GM18498 (cell line): ENCODE measurements around the gene KDM4C.
"Not testable (repeated sequence)": the region's sequence is repeated elsewhere in the genome, so short reads cannot be mapped to it uniquely, and the experiment has no call there.

Experiments used
- ATAC-seq: cut with Tn5 transposase; IDR thresholded peaks from one replicate; pipeline ENCODE4 v1.9.1; 2021; ENCODE audit warnings: mild to moderate bottlenecking, moderate library complexity; ENCODE audit not compliant: unreplicated experiment

The KDM4C gene

DNA sequence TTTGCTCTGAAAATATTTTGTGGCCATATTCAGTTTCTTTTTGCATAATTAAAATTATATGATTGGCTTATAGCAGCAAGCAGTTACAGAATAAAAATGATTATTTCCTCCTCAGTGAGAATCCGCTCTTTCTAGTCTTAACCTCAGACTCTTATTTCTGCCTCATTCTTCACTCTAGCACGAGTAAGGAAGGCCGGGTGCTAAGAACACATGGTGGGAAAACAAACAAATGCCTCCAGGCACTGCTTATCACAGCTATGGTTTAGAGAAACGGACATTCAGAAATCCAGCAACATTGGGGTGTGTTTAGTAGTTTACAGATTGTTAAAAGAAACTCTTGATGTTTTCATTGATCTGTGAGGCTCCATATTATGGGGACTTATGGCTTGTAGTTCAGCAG is 168.7 kb downstream of the KDM4C start:
- no peak for ATAC-seq

DNA sequence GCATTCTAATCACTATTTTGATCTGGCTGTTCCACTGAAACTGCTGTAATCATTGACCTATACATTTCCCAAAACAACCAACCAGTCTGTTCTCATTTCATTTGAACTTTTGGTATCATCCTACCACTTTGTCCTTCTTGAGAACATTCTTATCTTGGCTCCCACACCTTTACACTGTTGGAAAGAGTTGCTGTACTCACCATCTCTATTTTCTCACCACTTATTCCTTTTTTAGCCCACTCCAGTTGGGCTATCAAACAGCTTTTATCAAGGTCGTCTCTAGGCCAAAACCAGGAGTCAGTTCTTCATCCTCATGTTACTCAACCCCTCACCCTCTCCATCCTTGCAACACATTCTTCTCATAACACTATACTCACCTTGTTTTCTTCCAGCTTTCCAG is 170.1 kb downstream of the KDM4C start:
- ATAC-seq = no peak

DNA sequence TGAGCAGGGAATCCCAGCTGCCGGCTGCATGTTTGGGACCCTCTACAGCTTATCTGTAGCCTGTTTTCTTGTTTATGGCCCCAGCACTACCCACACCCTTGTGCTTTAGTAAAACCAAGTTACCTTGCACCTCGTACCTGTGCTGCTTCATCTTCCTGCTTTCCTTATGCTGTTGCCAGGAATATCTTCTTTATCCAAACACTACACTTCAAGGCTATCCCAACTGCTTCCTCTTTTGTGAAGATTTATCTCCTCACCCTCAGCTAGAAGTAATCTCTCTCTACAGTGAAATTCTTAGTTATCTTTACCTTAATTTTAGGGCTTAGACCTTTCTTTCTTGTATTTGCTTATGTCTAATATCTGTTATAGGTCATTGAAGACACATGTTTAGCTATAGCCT is 171.1 kb downstream of the KDM4C start:
- no peak for ATAC-seq

DNA sequence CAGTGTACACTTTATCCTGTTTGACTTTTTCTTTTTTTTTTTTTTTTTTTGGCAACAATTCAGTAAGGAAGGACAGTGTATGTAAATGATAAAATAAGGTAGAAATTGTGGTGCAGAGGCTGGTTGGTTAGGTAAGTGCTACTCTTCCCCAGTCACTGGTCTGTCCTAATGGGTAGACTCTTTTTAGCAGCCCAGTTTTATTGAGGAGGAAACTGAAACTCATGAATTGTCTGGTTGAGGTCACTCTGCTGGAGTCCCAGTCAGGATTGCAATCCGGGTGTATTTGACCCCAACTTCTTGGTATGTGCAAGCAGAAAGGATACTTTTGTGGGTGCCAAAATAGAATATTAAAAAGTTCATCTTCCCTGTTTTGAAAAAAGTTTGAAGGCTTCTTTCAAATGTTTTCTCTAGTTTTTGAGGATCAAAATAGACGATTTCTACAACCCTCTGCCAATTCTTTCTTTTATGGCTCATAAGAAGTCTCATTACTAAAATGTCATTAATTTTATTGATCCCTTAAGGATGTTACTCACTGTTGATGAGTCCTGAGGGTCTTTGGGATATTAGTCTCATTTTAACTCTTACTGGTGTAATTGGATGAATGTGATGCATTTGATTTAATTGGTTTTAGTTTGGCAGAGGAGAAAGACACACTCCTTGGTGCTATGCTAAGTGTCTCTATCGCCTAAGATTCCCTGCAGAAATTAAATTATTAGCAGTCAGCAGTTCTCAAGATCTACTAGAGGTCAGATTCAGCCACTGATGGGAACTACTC is 171.9 kb downstream of the KDM4C start:
- no peak for ATAC-seq

DNA sequence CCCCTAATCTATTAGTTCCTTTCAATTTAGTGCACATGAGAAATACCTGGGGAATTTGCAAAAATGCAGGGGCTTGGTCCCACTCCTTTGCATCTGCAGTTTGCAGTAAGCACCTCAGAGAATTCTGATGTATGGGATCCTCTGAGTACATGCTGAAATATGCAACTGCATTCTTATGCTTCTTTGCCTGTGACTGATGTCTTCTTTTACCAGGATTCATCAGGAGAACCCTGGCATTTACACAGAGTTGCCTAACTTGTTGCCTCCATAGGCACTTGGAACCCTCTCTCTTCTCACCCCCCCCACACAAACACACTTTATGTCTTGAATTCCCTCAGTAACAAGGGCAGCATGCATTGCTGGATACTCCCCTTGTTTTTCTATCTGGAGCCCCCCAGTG is 173.1 kb downstream of the KDM4C start:
- ATAC-seq = no peak

DNA sequence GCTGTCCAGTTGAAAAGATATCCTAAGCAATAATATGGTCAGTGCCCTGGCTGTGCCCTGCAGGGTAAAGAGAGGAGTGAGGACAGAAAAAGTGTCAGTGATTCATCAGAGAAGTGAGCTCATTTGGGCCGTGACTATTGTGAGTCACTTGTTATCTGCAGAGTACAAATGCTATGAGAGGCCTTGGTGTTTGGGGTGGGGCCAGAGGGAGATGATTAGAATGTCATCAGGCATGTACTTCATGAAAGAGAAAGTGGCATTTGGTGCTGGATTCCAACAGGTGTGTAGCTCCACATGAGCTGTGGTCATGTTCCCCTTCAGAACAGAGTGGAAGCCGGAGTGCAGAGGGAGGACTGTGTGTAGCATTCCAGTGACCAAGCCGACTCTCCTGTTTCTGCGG is 174.1 kb downstream of the KDM4C start:
- ATAC-seq = peak; percentile 85

DNA sequence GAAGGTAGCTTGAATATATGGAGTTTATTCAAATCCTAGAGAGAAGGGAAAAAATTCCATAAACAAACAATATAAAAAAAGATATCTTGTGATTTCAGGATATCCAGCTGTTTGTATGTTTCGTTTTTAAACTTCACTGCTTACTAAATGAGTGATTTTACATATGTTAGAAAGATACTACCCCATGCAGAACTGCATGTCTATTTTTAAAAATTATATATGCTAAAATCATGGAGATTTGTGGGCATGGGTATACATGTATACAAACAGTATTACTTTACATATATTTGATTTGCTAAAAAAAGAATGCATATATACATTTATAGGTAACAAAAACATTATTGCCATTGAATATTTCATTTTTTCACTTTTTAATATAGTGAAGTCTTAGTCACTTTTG is 178.3 kb downstream of the KDM4C start:
- no peak for ATAC-seq

DNA sequence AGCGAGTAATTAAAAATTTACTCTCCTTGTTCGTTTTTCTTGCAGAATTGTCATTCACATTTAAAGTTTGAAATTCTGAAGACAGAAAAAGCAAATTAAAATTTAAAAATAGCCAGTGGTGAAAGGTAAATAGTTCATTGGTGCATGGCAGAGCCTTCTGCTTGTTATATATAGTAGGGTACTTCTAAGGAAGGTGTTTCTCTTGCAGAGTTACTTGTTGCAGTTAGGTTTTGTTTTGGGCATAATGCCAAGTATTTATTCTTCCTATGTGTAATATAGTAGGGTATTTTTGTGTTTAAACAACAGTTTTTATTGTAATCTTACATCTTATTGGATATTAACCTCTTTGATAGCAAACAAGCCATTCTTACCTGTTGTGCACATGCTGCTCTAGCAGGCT is 179.4 kb downstream of the KDM4C start:
- ATAC-seq = no peak

DNA sequence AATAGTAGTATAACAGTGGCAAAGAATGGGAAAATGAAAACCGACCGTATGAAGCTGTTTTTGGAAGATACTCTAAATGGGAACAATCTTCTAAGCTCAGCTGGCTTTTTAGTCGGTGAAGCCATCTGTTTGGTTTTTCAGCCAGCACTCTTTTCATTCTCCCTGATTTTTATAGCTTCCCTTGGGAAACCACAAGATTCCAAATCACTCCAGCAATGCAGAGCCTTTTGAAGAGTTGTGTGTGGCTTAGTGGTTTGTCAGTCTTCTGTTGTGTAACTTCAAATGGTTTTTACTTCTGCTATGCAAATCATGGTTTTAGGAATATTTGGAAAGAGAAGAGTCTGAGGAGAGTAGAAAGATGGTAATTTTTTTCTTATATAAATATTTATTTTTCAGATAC is 180.7 kb downstream of the KDM4C start:
- no peak for ATAC-seq

DNA sequence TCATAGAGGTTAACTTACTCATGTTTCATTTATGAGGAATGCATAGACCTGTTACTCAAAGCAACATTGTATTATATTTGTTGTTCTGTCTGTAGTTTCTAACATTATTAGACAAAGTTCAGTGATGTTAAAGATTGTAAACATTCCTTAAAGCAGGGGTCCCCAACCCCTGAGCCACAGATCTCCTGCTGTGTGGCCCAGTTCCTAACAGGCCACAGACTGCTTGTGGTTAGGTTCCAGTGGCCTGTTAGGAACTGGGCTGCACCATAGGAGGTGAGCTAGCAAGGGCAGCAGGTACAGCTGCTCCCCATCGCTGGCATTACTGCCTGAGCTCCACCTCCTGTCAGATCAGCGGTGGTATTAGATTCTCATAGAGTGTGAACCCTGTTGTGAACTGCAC is 181.1 kb downstream of the KDM4C start:
- ATAC-seq = no peak

DNA sequence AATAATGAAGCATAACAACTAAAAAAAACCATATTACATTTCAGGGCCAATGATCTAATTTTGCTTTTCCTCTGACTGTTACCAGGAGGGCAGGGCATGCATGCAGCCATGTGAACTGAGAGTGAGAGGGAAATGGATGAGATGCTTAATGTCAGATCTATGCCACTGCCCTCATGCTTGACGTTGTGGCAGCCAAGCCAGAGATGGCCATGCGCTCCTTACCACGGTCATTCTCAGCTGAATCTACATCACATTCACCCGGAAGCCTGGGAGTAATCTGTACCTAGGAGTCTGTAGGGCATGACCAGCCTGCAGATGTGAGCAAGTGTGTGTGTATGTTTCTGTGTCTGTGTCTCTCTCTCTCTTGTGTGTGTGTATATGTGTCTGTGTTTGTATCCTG is 183.7 kb downstream of the KDM4C start:
- no peak for ATAC-seq

DNA sequence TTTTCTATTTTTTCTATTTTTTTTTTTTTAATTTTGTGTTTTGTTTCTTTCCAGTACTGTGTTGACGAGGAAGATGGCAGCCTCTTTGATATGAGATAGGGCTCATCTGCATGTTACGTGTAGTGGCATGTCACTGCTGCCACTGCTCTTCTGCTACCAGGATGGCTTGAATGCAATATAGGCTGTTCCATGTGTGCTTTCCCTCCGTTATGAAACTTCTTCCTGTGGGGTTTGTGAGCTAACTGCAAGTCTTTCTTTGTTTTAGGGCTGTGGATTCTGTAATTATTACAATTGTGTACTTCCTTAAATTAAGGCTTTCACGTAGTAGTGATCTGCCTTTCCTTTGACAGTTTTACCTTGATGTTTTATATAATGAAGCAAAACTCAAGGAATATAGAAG is 184.6 kb downstream of the KDM4C start:
- no peak for ATAC-seq

DNA sequence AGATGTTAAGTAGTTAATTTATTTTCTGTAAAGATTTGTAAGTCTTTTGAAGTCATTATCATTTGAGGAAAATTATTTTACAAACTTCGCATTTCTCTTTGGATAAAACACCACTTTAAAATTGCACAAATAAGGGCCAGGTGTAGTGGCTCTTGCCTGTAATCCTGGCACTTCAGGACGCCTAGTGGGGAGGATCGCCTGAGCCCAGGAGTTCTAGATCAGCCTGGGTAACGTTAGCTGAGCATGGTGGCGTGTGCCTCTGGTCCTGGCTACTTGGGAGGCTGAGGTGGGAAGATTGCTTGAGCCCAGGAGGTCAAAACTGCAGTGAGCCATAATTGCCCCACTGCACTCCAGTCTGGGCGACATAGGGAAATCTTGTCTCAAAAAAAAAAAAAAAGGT is 185.5 kb downstream of the KDM4C start:
- ATAC-seq = no peak

DNA sequence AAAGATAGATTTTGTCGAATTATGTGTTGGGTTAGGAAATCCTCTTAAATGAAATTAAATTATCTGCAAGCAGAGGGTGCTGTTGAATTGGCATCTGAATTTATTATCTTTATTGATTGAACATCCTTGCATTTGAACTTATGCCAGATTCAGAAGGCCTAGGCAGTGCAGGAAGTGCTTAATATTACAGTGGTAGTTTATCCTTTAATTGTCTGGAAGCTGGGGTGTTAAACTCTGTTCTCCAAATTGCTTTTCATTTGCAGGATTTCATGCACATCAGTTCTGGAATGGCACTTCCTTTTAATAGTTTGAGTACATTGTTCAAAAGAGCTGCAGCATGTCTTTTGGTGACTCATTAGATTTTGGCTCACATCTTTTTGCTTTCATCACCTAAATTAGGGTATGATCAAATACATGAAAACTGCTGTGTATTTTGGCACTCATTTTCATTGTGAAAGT is 186.3 kb downstream of the KDM4C start:
- ATAC-seq = no peak

DNA sequence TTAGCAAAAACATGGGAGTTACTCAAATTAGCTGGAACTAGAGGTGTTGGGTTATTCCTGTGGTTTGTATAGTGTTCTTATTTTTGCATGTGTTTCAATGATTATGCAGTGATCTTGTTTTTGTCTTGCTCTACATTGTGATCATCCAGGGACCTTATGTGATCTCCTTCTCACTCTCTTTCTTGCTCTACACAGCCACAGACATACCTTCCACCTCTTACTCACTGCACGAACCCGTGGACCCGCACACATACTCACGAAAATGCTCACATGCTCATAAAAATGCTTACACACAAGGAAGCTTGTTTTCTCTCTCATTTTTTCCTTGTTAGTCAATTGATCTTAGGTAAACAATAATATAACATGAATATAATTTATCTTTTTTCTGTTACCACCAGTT is 187.1 kb downstream of the KDM4C start:
- no peak for ATAC-seq

DNA sequence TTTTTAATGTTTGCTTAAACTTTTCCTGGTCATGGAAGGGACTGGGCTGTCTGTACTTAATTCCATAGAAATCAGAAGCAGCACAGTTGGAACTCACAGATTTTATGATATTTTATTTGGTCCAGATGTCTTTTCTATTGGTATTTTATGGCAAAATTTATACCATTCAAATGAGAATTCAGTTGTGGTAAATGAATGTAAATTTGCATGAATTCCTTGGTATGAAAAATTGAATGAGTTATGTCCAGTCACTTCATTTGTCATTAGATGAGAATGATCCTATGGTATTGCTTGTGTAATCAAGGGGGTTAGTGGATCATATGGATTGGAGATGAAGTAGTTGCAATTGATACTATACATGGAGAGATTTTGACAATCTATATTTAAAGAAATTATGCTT is 188.0 kb downstream of the KDM4C start:
- no peak for ATAC-seq

DNA sequence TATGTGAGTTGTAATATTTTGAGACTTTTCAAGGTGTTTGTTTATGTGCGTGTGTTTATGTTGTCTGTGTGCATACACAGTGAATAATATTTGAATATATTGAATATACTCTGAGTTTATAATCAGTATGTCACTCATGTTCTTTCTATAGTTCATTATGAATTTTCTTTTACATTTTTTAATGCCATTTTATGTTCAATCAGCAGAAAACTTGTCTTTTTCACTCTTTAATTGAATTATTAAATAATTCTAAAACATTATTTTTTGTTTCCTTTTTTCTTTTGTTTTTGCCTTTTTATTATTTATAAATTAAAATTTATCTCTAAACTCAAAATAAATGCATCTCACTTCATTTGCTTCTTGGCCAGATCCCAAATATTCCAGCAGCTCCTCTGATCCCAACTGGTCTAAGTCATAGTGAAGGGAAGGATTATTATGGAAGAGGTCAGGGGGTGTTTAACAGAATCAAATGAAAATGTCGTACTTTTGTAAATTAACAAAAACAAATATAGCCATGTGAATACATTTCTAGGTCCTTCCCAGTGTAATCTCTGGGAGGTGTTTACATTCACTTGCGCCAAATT is 188.9 kb downstream of the KDM4C start:
- no peak for ATAC-seq

DNA sequence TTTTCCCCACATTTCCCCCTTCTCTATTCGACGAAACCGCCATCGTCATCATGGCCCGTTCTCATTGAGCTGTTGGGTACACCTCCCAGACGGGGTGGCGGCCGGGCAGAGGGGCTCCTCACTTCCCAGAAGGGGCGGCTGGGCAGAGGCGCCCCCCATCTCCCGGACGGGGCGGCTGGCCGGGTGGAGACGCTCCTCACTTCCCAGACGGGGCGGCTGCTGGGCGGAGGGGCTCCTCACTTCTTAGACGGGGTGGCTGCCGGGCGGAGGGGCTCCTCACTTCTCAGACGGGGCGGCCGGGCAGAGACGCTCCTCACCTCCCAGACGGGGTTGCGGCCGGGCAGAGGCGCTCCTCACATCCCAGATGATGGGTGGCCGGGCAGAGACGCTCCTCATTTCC is 191.1 kb downstream of the KDM4C start:
- not testable (repeated sequence) for ATAC-seq

DNA sequence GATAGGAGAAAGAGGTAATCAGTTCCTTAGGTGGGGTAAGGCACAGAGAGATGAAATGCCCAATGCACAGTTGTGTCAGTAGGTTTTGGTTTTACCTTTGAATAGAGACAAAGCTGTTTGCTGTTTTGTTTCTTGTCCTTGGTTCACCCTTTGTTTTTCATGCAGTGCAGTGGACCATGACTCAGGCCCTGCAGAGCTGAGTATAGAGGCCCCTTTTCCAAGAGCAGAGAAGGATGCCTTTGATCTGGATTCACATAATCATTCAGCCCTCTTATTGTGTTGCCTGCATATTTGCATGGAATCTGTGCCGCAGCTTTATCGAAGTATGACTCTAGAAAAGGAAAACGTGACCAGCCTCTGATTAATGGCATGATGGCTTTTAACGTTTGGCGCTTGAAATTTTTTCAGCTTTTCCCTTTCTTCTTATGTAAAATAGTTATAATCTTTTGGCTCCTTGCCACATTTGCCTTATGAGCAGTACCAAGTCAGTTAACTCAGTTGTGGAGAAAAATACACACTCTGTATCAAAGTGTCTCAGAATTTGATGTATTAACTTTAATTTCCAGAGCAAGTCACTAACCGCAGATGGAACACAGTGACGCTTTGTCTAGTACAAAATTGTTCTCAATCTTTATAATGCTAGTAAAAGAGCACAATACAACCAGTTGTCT is 197.6 kb downstream of the KDM4C start:
- ATAC-seq = peak; percentile 73

DNA sequence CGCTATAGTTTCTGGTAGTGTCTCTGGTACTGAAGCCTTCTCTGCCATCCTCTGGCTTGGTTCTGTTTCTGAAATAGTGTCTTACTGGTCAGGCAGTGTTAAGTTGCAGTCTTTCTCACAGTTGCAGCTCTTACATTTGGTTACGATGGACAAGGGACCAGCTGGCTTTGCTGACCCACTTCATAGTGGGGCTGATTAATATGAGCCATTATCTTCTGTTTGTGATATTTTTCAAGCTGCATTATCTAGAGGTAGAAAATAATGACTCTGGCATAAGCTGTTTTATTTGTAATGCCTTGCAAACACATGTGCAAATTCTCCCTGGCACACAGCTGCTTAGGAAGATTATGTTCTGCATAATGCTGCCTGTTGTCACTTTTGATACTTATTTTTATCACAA is 199.1 kb downstream of the KDM4C start:
- no peak for ATAC-seq

DNA sequence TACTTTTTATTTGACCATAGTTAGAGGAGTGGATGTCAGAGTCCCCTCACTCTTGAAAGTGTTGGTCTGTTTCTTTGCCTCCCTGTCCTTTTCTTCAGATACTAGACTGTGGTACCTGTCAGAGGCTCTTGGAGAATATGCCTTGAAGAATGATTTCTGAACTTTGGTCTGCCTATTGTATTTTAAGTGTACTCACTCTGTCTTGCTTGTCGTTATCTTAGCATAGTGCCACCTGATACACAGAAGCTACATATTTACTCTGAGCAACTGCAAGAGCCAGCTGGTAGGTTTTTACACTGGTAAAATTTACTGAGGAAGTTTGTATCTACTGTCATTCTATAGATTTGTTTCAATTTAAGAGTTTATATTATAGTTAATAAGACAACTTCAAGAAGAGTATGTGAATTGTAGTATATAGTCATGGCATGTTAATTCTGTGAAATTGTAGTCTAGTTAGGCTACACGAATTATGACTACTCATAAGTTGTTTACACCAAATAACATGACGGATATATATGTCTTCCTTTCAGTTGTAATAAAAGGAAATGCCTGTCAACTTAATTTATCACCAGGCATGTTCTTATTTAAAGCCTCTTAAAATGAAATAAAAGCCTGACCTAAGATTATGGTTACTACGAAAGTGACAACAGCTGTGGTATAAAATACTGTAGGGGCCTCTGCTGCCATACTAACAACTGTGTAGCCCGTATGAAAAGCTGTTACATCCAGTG is 201.7 kb downstream of the KDM4C start:
- no peak for ATAC-seq

DNA sequence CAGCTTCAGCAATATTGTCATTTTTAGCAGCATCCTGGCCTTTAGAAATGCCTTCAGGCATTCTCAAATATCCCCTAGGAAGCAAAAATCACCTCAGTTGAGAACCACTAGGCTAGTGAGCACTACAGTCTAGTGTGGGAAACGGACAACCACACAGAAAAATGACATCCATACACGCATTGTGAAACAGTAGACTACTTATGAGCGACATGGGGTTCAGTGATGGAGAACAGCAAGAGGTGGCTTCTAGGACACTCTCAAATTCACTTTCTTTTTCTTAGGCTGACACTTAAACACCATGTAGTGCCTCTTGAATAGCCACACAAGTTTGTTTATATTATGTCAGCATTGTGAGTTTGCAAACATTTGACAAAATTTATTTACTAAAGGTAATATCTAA is 203.0 kb downstream of the KDM4C start:
- ATAC-seq = peak; percentile 96
